NCI-H526 (cell line): Measurements from ENCODE around the gene CACYBP.
A peak's percentile ranks its signal among the peaks of the same experiment; 100 is the strongest.
"Not testable (repeated sequence)": the region's sequence is repeated elsewhere in the genome, so short reads cannot be mapped to it uniquely, and the experiment has no call there.

Source experiments
- DNase-seq, 2 experiments: peaks; one replicate each; lab custom pipeline; 2025; lab: John Stamatoyannopoulos, UW

CACYBP gene

DNA sequence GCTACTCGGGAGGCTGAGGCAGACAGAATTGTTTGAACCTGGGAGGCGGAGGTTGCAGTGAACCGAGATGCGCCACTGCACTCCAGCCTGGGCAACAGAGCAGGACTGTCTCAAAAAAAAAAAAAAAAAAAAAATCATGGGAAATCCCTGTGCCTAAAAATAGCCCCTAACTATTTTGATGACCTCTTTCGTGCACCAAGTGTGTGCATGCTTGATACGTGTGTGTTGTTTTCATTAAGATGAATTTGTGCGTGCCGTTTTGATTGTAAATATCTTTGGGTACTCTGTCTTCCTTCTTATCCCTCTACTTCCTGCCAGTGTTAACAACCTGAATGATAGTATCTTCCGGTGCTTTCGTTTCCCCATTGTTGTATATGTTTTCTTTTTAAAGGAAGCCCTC, 9.8 kb downstream of the CACYBP start:
- DNase-seq: no peak

DNA sequence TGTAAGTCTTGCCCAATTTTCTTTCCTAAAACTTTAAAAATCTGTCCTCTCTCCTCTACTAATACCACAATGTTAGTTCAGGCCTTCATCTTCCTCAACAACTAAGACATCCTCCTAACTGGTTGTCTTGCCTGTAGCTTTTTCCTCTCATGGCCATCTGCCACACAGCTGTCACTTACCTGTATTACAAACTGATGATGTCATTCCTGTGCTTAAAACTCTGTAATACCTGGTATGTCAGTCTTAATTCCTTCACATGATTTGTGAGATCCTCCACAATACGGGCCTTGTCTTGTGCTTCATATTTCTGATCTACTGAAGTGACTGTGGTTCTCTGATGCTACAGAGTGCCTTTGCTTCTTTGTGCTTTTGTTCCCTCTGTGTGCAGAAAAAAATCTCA, 13.7 kb downstream of the CACYBP start:
- DNase-seq: no peak

DNA sequence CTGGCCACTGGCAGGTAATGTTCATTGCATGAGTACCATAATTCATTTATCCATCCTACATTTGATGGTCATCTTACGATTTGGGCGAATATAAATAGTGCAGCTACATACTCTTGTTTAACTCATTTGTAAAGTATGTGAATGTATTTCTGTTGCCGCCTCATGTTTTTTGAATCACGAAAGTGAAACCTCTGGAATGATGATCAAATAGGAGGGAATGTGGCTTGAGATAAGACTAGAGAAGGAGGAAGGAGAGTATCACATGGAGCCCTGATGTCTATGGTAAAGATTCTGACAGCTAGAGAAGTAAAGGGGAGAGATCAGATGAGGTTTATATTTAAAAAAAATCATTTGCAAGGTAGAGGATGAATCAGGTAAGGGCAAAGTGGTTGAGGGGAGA, 15.5 kb downstream of the CACYBP start:
- DNase-seq: no peak

DNA sequence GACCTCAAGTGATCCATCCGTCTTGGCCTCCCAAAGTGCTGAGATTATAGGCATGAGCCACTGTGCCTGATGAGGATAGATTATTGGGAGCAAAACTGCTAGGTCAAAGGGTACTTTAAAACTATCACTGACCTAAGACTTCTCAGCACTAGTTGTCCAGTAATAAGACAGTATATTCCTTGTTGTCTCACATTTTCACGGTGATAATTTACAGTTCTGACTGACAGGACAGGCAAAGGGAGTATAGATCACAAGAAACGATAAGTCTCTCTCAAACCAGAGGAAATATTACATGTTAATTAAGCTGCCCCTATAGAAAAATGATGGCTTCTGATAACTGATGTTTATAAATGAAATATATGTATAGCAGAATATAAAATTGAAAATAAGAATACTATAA, 19.8 kb downstream of the CACYBP start:
- no peak for DNase-seq

DNA sequence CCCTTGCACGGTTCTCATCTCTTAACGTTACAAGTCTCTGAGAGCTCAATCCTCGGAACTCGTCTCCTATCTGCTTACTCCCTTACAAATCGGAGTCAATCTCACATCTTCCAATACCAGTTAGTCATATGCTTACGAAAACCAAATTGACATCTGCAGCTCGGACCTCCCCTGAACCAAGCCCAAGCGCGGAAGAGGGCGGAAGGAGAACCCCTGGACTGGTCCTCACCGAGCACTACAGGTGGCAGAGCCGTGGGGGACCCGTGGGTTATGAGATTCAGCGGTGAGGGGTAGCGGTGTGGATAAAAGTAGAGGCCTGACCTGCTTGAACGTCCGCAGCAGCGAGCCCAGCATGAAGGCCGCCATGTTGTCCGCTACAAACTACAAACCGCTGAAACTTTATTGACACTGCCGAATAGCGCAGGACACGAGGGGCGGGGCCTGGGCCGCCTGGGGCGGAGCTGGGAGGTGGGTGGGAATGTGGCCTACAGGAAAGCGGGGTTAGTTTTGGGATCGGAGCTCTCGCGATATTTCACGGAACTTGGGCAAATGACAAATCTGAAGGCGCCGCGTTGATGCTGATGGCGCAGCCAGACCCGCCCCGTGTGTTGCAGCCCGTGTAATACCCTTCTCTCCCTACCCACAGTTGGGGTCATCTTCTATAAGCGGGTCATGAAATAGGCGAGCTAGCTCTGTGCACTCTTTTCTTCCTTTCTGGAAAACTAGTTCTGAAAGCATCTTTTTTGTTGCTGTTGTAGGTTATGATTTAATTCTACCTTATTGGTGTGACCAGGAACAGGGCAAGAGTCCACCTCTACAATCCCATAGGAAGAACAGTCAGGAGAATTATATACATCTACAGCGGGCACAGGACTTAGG, 23.5 kb downstream of the CACYBP start, which contains the start of gene MRPS14:
Gene MRPS14, minus strand, starts transcription at position 383 of the 879 bp plus-strand sequence. Its CDS starts 17 bp downstream, at position 366.
- DNase-seq: peak; percentile 99 to 100

DNA sequence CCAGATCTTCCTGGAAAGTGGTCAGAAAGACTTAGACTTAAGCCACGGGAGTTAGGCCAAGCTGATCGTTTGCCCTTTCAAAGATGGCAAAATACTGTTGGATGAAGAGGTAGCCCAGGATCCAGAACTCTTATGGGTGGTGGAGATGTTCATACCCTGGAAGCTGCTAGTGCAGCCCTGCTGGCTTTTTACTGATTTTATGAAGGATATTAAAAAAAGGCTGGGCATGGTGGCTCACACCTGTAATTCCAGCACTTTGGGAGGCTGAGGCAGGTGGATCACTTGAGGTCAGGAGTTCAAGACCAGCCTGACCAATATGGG, 24.1 kb downstream of the CACYBP start:
- not testable (repeated sequence) for DNase-seq

DNA sequence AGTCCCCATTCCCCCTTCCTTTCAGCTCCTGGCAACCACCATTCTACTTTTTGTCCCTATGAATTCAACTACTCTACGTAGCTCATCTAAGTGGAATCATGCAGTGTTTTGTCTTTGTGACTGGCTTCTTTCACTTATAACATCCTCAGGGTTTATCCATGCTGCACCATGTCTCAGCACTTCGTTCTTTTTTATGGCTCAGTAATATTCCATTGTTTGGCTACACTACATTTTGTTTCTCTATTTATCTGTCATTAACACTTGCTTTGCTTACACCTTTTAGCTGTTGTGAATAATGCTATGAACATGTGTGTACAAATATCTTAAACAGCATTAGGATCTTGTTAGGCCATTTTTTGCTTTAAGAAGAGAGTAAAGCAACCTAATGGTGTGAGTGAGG, 25.0 kb downstream of the CACYBP start:
- DNase-seq: no peak

DNA sequence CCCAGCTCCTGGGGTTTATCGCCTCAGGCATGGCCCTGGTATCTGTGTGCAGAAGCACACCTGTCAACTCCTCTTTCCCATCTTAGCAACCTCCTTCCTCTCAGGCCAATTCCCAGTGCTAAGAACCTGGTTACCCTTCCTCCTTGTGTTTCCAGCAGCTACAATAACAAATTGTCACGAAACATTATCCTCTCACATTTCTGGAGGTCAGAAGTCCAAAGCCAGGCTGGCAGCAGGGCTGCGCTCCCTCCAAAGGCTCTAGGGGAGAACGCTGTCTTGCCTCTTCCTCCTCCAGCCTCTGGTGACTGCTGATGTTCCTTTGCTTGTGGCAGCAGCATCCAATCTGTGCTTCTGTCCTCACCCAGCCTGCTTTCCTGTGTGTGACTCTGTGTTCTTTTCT, 34.2 kb downstream of the CACYBP start:
- no peak for DNase-seq

DNA sequence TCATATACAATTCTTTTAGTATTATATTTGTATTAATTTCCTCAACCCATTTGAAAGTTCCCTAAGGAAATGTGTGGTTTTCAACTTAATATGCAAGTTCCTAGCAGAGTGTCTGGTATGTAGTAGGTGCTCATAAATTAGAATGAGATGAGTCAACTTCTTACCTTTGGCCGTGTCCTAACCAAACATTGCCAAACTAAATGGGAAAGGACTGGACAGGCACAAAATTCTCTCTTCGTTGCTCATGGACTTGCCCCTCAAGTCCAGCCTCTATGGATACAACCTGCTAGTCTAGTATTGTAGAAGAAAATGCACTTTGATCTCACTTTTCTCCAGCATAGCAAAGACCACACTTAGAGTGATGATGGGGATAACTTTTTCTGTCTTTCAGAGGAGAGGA, 35.0 kb downstream of the CACYBP start:
- no peak for DNase-seq

DNA sequence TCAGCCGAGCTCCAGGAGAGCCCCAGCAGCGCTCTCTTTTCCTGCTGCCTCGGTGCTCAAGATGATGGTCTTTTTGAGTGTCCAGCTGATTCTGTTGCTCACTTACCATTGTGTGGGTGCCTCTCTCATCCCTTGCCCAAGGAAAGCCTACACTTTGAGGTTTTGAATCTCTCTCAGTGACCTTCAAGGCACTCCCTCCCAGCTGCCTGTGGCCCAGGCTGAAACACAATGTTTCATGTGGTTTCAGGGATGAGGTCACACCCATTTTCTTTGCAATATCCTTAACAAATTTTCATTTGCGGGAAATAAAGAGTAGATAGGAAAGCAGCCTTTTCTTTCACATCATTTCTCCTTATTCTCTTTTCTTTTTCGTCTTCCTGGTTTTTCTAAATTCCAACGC, 36.1 kb downstream of the CACYBP start:
- no peak for DNase-seq

DNA sequence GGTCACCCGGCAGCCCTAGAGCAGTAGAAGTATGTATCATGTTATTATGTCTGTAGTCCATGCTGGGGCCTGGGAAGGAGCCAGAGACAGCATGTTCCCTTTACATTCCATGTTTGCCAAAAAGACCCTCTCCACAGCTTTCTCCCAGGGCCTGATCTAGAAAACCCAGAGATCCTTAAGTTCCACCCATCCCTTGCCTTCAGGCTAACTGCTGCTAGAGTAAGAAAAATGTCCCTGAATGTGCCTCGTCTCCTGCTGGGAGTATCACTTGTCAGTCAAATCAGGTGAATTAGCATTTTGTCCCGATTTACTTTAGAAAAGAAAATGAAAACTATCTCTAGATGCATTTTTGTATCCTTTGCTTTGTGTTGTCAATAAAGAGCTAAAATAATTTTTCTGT, 36.7 kb downstream of the CACYBP start:
- no peak for DNase-seq

DNA sequence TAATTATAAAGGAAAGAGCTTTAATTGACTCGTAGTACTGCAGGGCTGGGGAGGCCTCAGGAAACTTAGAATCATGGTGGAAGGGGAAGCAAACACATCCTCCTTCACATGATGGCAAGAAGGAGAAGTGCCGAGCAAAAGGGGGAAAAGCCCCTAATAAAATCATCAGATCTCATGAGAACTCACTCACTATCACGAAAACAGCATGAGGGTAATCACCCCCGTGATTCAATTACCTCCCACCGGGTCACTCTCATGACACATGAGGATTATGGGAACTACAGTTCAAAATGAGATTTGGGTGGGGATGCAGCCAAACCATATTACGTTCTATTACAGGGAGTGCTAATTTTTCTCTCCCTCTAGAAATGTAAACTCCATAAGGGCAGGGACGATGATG, 37.7 kb downstream of the CACYBP start:
- DNase-seq: no peak

DNA sequence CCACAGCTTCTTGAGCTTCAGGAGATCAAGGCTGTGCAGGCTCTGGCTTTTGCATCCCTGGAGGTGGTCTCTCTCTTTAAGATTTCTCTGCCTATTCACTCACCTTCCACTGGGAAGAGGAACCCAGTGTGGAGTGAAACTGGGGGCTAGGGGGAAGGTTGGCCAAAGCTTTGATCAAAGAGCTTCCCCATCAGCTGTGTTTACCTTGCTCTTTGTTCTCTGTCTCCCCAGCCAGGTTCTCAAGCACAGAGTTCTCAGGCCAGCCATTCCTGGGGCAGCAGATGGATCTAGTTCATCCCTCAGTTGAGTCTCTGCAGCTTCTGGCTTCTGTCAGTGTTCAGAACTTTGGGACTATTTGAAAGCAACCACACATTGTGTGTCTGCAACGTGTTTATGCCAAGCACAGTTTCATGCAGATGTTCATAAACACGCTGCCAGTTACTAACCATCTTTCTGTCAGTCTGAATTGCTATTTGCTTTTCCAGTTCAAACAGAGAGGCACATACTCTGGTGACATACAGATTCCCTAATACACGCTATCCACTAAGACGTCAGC, 40.7 kb downstream of the CACYBP start:
- no peak for DNase-seq

DNA sequence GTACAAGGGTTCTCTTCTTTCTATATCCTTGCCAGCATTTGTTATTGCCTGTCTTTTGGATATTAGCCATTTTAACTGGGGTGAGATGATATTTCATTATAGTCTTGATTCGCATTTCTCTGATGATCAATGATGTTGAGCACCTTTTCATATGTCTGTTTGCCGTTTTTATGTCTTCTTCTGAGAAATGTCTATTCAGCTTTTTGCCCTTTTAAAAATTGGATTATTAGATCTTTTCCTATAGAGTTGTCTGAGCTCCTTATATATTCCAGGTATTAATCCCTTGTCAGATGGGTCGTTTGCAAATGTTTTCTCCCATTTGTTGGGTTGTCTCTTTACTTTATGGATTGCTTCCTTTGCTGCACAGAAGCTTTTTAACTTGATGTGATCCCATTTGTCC, 42.9 kb downstream of the CACYBP start:
- DNase-seq: no peak

DNA sequence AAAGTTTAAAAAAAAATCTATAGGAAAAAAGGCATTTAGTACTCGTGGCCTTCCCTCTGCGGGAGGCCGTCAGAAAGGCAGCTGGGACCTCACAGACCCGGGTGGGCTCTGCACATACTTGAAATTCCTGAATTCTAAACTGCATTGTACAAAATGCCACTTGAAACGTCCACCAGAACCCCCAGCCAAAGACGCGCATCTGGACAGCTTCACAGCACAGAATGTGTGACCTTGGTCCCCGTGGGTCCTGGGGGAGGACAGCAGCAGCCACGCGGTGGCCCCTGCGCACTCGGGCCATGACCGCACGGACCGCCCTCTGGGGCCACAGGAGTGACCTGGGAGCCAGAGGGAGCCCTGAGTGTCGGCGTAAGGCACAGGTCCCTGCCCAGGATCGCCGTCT, 44.1 kb downstream of the CACYBP start:
- DNase-seq: no peak

DNA sequence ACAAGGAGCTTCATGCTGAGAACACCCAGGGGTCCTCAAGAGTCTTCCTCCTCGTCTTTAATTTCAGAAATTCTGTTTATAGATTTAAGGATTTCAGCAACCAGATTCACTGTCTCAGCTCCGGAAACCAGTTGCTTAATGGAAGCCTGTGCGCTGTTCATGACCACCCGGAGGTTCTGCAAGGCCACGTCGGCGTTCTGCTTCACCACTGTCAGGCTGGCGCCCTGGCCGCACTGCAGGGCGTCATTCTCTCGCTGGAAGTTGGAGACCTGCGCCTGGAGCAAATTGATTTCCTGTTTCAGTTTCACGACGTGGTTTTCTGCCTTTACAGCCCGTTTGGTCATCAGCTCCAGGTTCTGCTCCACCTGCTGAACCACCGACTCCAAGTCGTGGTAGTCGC, 44.8 kb downstream of the CACYBP start:
- DNase-seq: not testable (repeated sequence)

DNA sequence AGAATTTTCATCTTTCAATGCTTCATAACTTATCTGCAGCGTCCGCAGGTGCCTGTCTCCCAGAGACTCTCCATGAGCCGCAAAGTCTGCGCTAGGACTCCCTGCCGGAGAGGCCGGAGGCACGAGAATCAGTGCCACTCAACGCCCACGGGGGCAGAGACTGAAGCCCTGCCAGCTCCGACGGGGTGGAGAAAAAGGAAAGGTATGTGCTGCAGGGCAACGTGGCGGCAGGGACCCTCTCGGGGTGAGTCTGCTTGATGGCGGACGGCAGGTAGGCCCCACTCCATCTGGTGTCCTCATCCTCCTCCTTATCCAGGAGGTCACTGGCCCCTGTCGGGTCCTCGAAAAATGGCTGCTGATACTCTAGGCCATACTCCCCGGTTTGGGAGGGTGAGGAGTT, 45.4 kb downstream of the CACYBP start:
- no peak for DNase-seq

DNA sequence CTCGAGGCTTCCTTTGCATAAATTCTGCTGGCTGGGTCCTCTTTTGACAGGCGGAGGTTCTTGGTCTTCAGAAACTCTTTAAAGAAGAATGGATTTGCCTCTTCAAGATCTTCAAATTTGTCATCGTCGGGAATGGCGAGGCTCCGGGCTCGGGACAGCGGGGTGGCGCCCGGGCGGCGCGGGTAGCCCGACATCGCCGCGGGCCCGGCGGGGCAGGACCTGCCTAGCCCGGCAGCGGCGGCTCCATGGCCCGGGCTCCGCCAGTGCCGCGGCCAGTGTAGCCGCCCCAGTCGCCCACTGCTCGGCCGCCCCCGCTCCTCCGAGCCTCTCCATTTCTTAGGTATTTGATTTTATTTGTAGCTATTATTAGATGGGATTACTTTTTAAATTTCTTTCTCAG, 45.8 kb downstream of the CACYBP start:
- DNase-seq: no peak

DNA sequence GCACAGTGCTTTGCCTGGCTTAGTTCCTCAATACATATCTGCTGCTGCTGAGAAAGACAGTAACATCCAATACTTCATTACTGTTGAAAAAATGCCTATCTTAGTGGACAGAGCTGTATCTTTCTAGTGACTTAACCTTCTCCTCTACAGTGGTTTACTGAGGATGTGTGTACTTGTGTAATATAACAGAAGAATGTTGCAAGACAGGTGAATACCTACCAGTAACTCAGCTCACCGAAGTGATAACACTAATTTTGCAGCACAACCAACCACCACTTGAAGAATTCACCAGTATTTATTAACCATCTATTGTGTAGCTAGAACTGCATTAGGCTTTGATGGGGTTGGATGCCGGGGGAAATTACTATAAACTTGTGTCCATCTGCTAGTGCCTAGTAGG, 51.2 kb downstream of the CACYBP start:
- DNase-seq: no peak

DNA sequence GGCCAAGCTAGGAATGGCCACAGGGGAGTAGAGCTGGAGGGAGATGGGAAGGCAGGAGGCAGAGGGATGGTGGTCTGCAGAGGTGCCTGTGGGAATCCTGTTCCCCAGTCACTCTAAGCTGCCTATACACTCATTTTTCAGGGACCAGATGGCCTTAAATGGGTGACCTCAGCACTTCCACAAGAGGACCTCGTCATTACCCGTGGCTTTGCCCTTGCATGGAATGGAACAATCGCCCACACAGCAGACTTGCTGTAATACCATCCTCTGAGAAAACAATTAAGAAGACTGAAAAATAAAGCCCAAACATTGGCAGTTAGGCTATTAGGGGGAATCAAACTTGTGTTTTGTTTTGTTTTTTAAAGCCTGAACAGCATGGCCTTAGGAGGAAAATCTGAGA, 55.0 kb downstream of the CACYBP start:
- no peak for DNase-seq
